HG02973 (cell line): ENCODE data around the gene TGFBR3.
A peak's percentile ranks its signal among the peaks of the same experiment; 100 is the strongest.

ENCODE experiments used
- ATAC-seq: cut with Tn5 transposase; IDR thresholded peaks from one replicate; pipeline ENCODE4 v1.9.1; 2021; ENCODE audit warnings: moderate library complexity; ENCODE audit not compliant: unreplicated experiment

TGFBR3 gene

GRCh38 chr1:91803847-91804545, 82.0 kb downstream of the TGFBR3 start:
- peak; percentile 86 for ATAC-seq

- ATAC-seq: no peak
Observed at GRCh38 chr1:91803123-91803522, 82.8 kb downstream of the TGFBR3 start.

DNA sequence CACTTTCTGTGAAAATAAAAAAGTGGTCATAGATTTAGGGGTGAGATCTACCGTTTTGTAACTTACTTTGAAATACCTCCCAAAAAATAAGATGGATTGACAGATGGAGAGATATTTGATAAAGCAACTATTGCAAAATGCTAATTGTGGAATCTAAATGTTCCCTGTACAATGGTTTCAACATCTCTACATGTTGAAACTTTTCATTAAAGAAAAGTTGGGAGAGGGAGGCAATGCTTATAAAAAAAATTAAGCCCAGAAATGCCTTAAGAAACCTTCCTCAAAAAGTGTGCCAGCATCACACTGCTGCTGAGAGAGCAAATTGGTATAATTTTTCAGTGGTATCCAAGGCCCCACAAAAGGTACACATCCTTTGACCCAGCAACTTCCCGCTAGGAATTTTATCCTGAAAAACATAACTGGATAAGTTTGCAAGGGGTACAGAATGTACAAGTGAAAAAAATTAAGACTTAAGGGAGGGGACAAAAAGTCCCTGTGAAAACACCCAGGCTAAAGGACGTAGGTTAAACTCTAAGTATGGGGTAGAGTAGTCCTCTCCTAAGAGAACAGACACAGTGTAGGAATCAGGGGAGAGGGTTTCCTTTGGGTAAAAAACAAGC, 84.3 kb downstream of the TGFBR3 start:
- ATAC-seq: no peak

DNA sequence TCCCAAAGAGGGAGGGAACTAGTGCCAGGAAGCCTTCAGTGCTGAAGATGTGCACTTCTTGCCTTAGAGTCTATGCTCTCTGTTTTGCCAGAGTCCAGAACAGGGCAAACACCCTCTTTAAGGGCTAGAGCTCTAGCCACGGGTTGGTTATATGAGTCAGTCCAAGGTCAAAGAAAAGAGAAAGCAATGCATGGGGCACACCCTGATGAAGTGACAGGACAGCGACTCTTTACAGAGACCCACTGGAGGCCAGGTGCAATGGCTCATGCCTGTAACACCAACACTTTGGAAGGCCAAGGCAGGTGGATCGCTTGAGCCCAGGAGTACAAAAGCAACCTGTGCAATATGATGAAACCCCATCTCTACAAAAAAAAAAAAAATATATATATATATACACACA, 86.1 kb downstream of the TGFBR3 start:
- no peak for ATAC-seq

- no peak for ATAC-seq
Observed at GRCh38 chr1:91799159-91799558, 86.8 kb downstream of the TGFBR3 start.

- no peak for ATAC-seq
Observed at GRCh38 chr1:91798740-91799139, 87.2 kb downstream of the TGFBR3 start.

GRCh38 chr1:91798241-91798648, 87.7 kb downstream of the TGFBR3 start:
- ATAC-seq: no peak

DNA sequence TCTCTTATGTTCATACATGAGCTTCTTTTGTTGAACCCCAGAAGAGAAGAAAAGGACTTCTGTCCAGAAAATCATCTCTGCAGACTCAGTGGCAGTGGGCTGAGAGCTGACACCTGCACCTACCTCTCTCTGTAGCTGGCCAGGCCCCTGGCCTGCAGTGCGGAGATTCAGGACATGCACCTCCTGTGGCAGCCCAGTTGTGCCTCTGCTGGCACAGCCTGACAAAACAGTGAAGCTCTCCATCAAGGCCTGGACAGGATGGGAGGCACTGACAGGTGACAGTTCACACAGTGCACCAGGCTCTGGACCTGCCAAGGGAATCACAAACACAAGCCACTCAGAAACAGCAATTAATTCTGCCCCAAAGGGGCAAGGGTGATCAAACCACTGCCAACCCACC, 88.8 kb downstream of the TGFBR3 start:
- ATAC-seq: no peak

DNA sequence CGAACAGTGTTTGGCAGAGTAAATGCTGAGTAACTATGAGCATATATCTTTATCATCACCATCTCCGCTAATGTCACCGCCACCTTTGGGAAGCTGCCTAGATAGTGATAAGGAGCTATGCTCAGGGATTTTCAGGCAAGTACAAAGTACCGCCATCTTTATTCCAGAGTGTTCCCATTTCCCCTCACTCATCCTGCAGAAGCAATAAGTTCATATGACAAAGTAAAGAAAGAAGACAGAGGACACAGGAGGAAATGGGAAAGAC, 89.6 kb downstream of the TGFBR3 start:
- ATAC-seq: no peak

DNA sequence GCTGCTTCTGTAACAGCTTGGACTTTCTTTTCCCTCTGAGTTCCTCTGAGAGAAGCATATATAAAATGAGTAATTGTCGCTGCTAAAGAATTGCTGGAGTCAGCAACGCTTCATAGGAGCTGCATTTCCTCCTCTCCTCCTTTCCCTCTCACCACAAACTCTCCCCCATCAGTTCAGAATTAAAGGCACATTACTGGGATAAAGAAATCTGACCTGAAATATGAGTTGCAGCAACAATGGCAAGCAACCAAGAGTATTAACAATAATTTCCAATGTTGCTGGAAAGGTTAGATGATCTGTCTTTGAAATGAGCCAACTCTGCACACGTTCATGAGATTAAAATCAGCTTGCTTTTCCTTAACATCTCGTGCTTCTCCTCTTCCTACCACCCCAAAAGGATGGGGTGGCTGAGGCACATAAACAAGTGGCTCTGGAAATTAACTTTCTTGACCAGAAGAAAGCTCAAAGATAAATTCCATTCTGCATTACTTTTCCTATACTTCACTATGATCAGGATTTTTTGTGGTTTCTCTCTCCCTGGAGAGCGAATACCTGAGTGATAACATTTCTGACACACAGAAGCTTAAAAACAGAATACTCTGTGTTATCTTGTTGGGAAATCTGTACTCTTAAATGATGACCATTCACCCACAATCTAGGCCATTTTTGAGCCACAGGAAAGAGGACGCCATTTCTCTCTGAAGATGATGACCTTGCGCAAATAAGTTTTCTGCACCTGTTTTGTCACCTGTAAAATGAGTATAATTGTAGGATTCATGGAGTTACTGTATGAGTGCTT, 90.2 kb downstream of the TGFBR3 start:
- ATAC-seq: no peak

GRCh38 chr1:91793877-91794276, 92.1 kb downstream of the TGFBR3 start:
- ATAC-seq: no peak

- no peak for ATAC-seq
Observed at GRCh38 chr1:91793189-91793588, 92.8 kb downstream of the TGFBR3 start.

GRCh38 chr1:91792489-91793071, 93.4 kb downstream of the TGFBR3 start:
- ATAC-seq: no peak

GRCh38 chr1:91791691-91792488, 94.1 kb downstream of the TGFBR3 start:
- no peak for ATAC-seq

- ATAC-seq: no peak
Observed at GRCh38 chr1:91791103-91791502, 94.8 kb downstream of the TGFBR3 start.

- no peak for ATAC-seq
Observed at GRCh38 chr1:91790392-91790791, 95.6 kb downstream of the TGFBR3 start.

DNA sequence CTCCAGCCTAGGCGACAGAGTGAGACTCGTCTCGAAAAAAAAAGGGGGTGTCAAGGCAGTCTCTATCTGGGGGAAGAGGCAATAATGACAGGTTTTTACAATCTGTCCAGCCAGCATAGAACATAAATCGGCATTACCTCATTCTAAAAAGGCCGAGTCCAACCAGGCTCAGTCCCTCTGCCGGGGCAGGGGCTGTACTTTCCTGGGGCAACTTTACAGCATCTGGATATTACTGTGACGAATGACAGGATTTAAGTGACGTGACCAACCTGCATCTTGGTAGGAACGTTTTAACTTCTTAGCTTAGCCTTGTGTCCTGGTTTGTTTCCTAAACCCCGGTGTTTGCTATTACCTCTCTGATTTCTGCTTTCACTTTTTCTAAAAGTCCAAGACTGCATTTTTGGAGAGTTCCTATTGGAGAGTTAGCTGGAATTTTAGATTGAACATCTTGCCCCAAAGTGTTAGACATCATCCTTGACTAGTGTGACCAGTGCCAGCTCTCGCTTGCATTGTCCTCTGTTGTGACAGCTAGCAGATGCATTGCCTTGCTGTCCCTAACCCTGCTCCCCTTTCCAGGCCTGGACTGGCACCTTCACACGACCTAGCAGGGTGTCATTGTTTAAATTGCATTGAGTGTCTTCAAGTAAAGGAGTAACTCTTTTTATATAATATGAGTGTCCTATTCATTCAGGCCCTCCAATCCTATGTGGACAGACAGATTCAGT, 96.5 kb downstream of the TGFBR3 start:
- no peak for ATAC-seq

DNA sequence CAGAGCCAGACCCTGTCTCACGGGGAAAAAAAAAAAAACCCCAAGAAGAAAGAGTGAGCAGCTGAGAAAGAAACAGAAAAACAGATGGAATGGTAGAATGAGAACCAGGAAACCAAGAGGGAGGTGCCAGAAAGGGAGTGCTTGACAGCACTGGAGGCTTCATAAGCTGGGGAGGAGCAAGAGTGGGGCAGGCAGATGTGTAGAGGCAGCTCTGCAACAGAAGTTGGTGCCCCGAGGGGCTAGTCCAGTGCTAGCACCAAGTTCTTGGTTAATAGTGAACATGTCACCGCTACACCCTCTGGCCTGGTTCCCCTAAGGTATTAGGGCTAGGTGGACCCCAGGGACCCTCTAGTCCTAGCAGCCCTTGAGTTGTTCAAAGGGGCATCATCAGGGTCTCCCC, 98.0 kb downstream of the TGFBR3 start:
- no peak for ATAC-seq

DNA sequence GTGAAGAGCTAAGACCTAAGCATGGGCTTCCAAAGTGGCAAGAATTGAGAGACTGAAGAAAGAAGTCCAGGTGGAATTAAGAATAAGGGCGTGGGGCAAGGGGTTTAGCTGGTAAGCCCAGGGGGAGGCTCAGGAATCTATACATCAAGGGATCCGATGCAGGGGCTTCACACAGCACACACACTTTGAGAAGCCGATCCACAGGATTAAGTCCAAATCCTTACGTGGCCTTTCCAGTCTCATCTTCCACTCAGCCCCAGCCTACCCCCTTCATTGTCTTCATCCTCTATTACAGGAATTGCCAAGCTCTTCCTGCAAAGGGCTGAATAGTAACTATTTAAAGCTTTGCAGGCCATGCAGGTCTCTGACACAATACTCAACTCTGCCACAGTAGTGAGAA, 101.3 kb downstream of the TGFBR3 start:
- ATAC-seq: no peak

DNA sequence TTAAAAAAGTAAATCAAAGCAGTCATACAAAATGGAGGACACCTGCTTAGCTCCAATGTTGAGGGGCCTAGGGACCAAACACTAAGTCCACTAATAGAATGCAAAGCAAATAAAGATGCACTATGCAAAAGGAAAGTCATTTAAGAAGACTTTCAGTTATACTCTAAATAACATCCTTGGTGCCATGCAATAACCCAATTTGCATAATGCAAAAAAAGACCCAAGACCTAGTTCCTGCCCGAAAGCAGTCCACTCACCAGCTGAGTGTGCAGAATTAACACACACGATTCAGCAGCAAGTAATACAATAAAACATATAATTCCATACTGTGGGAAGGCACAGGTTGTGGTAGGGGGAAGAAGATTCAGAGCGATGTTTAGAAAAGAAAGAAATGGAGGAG, 101.8 kb downstream of the TGFBR3 start:
- peak; percentile 50 for ATAC-seq
